BLaER1 (cell line): ENCODE results near the gene TNIK.

ENCODE experiments used
- H3K27ac ChIP-seq: shearing (Covaris generic); formaldehyde crosslinking; 2 replicates; pipeline ENCODE4 v1.8.1; 2022
- H3K27me3 ChIP-seq: shearing (Covaris generic); formaldehyde crosslinking; 2 replicates; pipeline ENCODE4 v1.8.1; 2022
- H3K36me3 ChIP-seq: shearing (Covaris generic); formaldehyde crosslinking; 2 replicates; pipeline ENCODE4 v1.8.1; 2022
- H3K4me1 ChIP-seq: shearing (Covaris generic); formaldehyde crosslinking; 2 replicates; pipeline ENCODE4 v1.8.1; 2022
- H3K4me2 ChIP-seq: shearing (Covaris generic); formaldehyde crosslinking; 2 replicates; pipeline ENCODE4 v1.8.1; 2022
- H3K4me3 ChIP-seq: shearing (Covaris generic); formaldehyde crosslinking; 2 replicates; pipeline ENCODE4 v1.8.1; 2022
- H3K9ac ChIP-seq: shearing (Covaris generic); formaldehyde crosslinking; 2 replicates; pipeline ENCODE4 v1.8.1; 2022
- H3K9me3 ChIP-seq: shearing (Covaris generic); formaldehyde crosslinking; 2 replicates; pipeline ENCODE4 v1.8.1; 2022
- H4K20me1 ChIP-seq: shearing (Covaris generic); formaldehyde crosslinking; 2 replicates; pipeline ENCODE4 v1.8.1; 2022
- Cebpa-rat ChIP-seq: shearing (Covaris generic); IDR thresholded peaks from 2 replicates; pipeline ENCODE4 v1.8.1; 2022

TNIK gene

DNA sequence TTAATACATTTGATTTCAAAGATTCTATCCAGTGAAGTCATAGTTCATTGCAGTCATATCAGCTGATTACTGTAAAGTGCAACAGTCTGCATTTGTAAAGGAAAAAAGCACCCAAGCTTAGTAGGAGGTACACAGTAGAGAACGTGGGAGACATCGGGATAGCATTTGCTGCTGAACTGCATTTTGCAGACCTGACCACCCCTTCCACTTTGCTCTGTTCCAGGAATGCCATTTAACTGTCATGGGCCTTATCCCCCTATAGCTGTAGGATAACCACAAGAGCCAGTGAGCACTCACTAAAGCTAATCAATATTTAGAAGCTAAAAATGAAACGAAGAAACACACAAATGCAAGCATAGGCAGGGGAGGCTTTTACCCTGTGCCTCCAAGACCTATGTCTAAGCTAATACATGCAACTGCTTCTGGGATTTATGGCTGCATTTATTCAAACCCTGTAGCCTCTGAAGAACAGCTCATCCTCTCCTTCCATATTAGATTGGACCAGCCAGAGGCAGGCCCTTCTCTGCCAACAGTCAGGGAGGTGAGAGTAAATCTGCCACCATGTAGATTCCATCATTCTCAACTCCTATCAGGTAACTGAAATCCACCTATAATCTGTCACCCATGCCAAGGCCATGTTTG lies 23.0 kb downstream of the TNIK start:
- no peak overlapping the region for H3K9ac ChIP-seq
- no peak for TF ChIP-seq Cebpa-rat

DNA sequence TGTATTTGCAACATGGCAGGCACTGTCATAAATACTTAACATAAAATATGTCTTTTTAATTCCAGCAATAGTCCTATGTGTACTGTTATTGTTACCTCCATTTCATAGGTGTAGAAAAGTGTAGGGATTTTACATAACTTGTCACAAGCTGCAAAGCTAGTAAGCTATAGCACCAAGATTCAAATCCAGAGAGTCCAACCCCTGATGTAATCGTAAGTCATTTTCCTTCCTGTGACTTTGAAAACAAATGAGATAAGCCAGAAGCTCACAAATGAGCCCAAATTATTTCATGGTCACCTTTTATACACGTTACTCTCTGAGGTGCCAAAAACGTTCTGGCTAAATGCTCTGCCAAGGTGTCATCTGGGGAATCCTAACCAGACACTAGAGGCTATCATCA lies 23.8 kb downstream of the TNIK start:
- Histone ChIP-seq H3K9me3 (no peaks in the 10 kb centered on the region), H3K4me2 (no peak overlapping the region), H3K27me3 (no peaks in the 10 kb centered on the region), H3K4me3 (no peak overlapping the region), H3K27ac (no peak overlapping the region), H3K4me1 (no peaks in the 10 kb centered on the region), H3K36me3 (no peaks in the 10 kb centered on the region), H4K20me1 (no peaks in the 10 kb centered on the region), H3K9ac (no peak overlapping the region)
- no peak for TF ChIP-seq Cebpa-rat

More for the DNA sequence above, 23.0 kb downstream of the TNIK start:
- Histone ChIP-seq H3K27ac (no peak overlapping the region), H3K27me3 (no peaks in the 10 kb centered on the region), H3K4me1 (0 out of 2 replicates have a peak, but pooled peaks cover 1% of the 10 kb centered on the region), H3K9me3 (no peaks in the 10 kb centered on the region), H3K36me3 (no peaks in the 10 kb centered on the region), H4K20me1 (no peaks in the 10 kb centered on the region), H3K4me2 (no peak overlapping the region), H3K4me3 (no peak overlapping the region)

DNA sequence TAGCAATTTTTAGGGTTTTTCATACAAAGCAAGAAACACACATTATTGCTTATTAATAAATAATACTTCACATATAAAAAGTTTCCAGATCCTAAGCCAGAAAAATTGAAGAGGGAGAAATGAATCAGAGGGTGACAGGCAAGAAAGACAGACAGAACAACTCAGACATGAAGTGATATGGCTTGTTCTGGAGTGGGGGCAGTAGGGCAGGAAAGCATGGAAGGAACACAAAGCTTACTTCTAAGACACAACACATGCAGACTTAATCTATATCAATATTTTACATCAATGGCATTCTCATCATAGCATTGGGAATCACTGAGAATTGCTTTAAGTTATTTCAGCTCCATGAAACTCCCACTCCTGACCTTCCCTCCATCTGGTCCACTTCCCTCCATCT lies 24.4 kb downstream of the TNIK start:
- Histone ChIP-seq H3K9ac (no peak overlapping the region), H4K20me1 (no peaks in the 10 kb centered on the region), H3K27me3 (no peaks in the 10 kb centered on the region), H3K36me3 (no peaks in the 10 kb centered on the region), H3K4me1 (no peaks in the 10 kb centered on the region), H3K4me2 (no peak overlapping the region), H3K27ac (no peak overlapping the region), H3K4me3 (no peak overlapping the region), H3K9me3 (no peaks in the 10 kb centered on the region)
- TF ChIP-seq Cebpa-rat = no peak

DNA sequence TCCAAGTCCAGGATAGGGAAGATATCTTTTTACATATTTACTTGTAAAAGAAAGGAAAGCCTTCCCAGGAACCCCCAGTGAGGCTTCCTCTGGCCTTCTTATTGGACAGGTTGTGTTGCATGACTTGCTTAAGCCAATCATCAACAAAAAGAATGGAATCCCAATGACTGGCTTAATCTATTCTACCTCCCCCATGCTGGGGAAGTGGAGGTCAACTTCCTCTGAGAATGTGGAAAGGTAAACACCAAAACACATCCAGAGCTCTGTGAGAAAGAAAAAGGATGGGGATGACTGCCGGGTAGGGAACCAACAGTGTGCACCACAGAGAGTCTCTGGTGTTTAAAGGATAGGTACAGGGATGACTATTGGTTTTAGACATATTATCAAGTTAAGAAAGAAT lies 25.1 kb downstream of the TNIK start:
- H3K27ac ChIP-seq = no peak overlapping the region
- no peak for TF ChIP-seq Cebpa-rat

DNA sequence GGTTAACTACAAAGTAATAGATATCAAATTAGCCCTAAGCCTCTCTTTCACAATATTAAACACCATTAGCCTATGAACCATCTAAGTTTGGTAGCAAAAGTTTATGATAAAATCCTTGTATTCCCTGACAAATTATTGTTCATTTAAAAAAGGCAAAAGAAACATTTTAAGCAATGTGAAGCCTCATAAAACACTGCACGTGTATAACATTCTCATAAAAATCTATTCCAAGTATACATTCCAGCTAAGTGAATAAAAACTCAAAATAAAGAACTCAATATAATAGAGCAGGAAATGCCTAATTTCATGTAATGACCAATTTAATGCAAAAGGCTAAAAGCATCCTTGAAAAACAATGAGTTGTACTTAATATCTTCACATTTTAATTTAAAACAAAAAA lies 27.7 kb downstream of the TNIK start:
- no peak for TF ChIP-seq Cebpa-rat

More for the DNA sequence above, 25.1 kb downstream of the TNIK start:
- Histone ChIP-seq H3K36me3 (no peaks in the 10 kb centered on the region), H3K9ac (no peak overlapping the region), H3K4me3 (no peak overlapping the region), H3K4me2 (no peak overlapping the region), H3K9me3 (no peaks in the 10 kb centered on the region), H4K20me1 (no peaks in the 10 kb centered on the region), H3K27me3 (no peaks in the 10 kb centered on the region), H3K4me1 (no peaks in the 10 kb centered on the region)

DNA sequence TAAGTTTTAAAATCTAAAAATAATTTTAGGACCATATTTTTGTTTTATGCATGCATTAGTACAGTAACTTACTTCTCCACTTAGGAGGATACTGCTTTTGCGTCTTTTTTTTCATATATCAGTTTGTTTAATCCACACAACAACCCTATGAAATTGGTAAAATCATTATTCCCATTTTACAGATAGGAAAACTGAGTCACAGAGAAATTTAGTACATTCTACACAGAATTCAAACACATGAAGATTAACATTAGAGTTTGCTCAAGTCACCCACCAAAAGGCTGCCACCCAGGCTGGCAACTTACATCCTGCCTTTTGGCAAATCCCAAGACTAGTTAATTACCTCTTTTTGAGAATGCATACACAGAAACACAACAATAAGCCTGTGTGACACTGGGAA lies 28.7 kb downstream of the TNIK start:
- Histone ChIP-seq H3K4me2 (no peak overlapping the region), H3K9ac (no peak overlapping the region), H4K20me1 (no peaks in the 10 kb centered on the region), H3K9me3 (no peaks in the 10 kb centered on the region), H3K27ac (no peak overlapping the region), H3K4me1 (no peaks in the 10 kb centered on the region), H3K36me3 (no peaks in the 10 kb centered on the region), H3K4me3 (no peak overlapping the region), H3K27me3 (no peaks in the 10 kb centered on the region)
- TF ChIP-seq Cebpa-rat = no peak

More for the DNA sequence above, 27.7 kb downstream of the TNIK start:
- no peak overlapping the region for H3K9ac ChIP-seq
- H4K20me1 ChIP-seq = no peaks in the 10 kb centered on the region
- H3K27me3 ChIP-seq = no peaks in the 10 kb centered on the region
- H3K9me3 ChIP-seq = no peaks in the 10 kb centered on the region
- H3K4me3 ChIP-seq = no peak overlapping the region
- H3K4me2 ChIP-seq = no peak overlapping the region
- no peaks in the 10 kb centered on the region for H3K4me1 ChIP-seq
- no peaks in the 10 kb centered on the region for H3K36me3 ChIP-seq
- H3K27ac ChIP-seq = no peak overlapping the region

DNA sequence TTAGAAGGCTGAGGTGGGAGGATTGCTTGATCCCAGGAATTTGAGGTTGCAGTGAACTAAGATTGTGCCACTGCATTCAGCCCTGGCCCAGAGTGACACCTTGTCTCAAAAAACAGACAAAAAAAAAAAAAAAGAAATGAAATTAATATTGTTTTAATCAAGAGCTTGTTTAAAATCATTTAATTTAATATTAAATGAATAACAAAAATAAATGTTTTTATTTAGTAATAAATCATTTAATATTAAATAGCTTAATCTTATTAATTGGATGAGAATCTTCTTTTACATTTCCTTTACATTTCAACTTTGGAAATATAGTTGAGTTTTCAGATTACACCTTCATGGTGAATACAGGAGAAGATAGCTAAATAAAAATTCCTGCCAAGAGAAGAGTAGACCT lies 29.7 kb downstream of the TNIK start:
- Histone ChIP-seq H3K4me3 (no peak overlapping the region), H3K36me3 (no peaks in the 10 kb centered on the region), H3K27me3 (no peaks in the 10 kb centered on the region), H3K9me3 (no peaks in the 10 kb centered on the region), H3K9ac (no peak overlapping the region), H3K27ac (no peak overlapping the region), H3K4me2 (no peak overlapping the region), H3K4me1 (no peaks in the 10 kb centered on the region), H4K20me1 (no peaks in the 10 kb centered on the region)
- no peak for TF ChIP-seq Cebpa-rat

DNA sequence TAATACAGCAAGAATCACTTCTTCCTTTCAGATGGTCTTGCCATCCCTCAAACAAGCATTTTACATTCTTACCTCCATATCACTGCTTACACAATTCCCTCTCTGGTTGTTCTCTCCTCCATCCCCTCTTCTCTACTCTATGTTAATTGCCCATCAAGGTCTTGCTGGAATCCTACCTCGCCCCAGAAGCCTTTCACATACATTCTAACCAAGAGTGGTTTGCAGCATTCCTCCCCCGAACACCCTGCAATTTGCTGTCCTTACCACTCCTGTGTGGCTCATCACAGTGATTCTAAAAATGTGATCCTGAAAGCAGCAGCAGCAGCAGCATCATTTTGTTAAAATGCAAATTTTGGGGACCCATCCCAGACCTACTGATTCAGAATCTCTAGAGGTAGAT lies 30.6 kb downstream of the TNIK start:
- Histone ChIP-seq H4K20me1 (no peaks in the 10 kb centered on the region), H3K27ac (no peak overlapping the region), H3K4me1 (no peaks in the 10 kb centered on the region), H3K27me3 (no peaks in the 10 kb centered on the region), H3K36me3 (no peaks in the 10 kb centered on the region), H3K9me3 (no peaks in the 10 kb centered on the region), H3K4me3 (no peak overlapping the region), H3K4me2 (no peak overlapping the region), H3K9ac (no peak overlapping the region)
- TF ChIP-seq Cebpa-rat = no peak

DNA sequence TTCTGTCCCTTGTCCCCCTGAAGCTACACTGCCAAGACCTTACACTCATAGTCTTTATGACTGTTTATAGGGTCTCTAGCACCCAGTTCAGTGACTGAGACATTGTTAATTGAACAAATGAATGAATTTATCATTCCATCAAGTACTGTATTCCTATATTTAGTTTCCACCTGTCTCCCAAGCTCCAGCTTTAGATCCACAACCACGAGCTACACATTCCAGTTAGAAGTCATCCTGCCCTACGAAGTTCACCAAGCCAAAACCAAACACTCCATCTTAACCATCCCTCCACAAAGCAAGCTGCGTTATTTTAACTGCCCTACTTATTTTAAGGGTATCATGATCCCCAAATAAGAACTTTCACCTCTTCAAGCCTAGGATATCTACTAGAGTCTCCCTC lies 31.3 kb downstream of the TNIK start:
- H3K4me1 ChIP-seq = no peaks in the 10 kb centered on the region

DNA sequence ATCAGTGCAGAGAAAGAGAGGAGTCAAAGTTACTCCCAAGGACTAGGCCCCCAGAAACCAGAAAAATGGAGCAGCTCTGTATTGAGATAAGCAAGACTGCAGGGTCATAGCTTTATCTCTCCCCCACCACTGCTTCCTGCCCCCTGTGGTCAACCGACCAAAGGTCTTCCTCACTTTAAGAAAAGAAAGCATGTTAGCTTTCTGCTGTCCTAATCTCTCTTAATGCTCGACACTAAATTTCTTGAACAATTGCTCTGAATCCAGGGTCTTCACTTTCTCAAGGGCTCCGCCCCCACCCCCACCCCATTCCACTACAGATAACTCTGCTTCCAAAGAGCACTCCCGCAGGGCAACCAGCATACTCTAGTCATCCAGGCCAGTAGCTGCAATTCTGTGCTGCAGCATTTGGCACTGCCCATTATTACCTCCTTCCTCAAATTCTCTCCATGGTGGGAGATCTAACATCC lies 31.9 kb downstream of the TNIK start:
- Histone ChIP-seq H3K4me2 (no peak overlapping the region), H3K4me1 (no peaks in the 10 kb centered on the region), H3K27me3 (no peaks in the 10 kb centered on the region), H3K9me3 (no peaks in the 10 kb centered on the region), H4K20me1 (no peaks in the 10 kb centered on the region), H3K4me3 (no peak overlapping the region), H3K36me3 (no peaks in the 10 kb centered on the region), H3K27ac (no peak overlapping the region), H3K9ac (no peak overlapping the region)
- TF ChIP-seq Cebpa-rat = no peak

More for the DNA sequence above, 31.3 kb downstream of the TNIK start:
- Histone ChIP-seq H3K9ac (no peak overlapping the region), H4K20me1 (no peaks in the 10 kb centered on the region), H3K27ac (no peak overlapping the region), H3K36me3 (no peaks in the 10 kb centered on the region), H3K4me3 (no peak overlapping the region), H3K4me2 (no peak overlapping the region), H3K9me3 (no peaks in the 10 kb centered on the region), H3K27me3 (no peaks in the 10 kb centered on the region)
- no peak for TF ChIP-seq Cebpa-rat
